Bronchial epithelial cell (primary cell): ENCODE data around the gene SLC39A12. TPM values are rescaled to one million over a fixed set of nuclear protein-coding genes. Genes with fewer than 3 reads are reported as not detected.

Experiments
- DNase-seq: peaks from one replicate; pipeline ENCODE4 v3.0.0-alpha.2; 2010; ENCODE audit warnings: low read depth
- FAIRE-seq: peaks from 2 replicates; lab custom pipeline; 2011; peaks lifted over from hg19 to GRCh38; lab: Jason Lieb, UNC
- H3K27me3 ChIP-seq: 2 replicates; pipeline ENCODE4 v1.5.1; 2011; ENCODE audit warnings: low read length; ENCODE audit not compliant: control insufficient read depth, insufficient read depth
- H3K36me3 ChIP-seq: 2 replicates; pipeline ENCODE4 v1.5.1; 2011; ENCODE audit warnings: low read length; ENCODE audit not compliant: control insufficient read depth, insufficient read depth
- H3K4me3 ChIP-seq: 2 replicates; pipeline ENCODE4 v1.5.1; 2011; ENCODE audit warnings: mild to moderate bottlenecking, low read depth, low read length, control low read depth
- CTCF ChIP-seq: IDR thresholded peaks from 2 replicates; pipeline ENCODE4 v1.5.1; 2011; ENCODE audit warnings: mild to moderate bottlenecking, moderate library complexity, low read length, control low read depth, inconsistent platforms; ENCODE audit not compliant: insufficient read depth, severe bottlenecking
- total RNA-seq: library from RNA; depleted of rRNA; stranded (reverse); fragments of >200 nt; gene quantifications from 2 replicates; pipeline ENCODE4 v1.2.1, GENCODE V29; 2014

The SLC39A12 gene
- total RNA-seq, 1 donor from 2014 or later, result not detected

GRCh38 chr10:18066947-18067346 lies 115.2 kb downstream of the SLC39A12 start:
- no peaks in the 10 kb centered on the region for H3K27me3 ChIP-seq
- DNase-seq (no peak), FAIRE-seq (no peak)
- no peaks in the 10 kb centered on the region for H3K36me3 ChIP-seq
- no peak for TF ChIP-seq CTCF
- no peak overlapping the region for H3K4me3 ChIP-seq

- FAIRE-seq (no peak), DNase-seq (no peak)
Measured at GRCh38 chr10:18068401-18068800, 116.7 kb downstream of the SLC39A12 start.

GRCh38 chr10:18071591-18071990 lies 119.9 kb downstream of the SLC39A12 start:
- H3K27me3 ChIP-seq, result no peaks in the 10 kb centered on the region
- no peak overlapping the region for H3K4me3 ChIP-seq
- DNase-seq (no peak), FAIRE-seq (no peak)
- no peak for TF ChIP-seq CTCF
- H3K36me3 ChIP-seq, result no peaks in the 10 kb centered on the region

More at GRCh38 chr10:18068401-18068800, 116.7 kb downstream of the SLC39A12 start:
- H3K27me3 ChIP-seq, result no peaks in the 10 kb centered on the region
- no peak overlapping the region for H3K4me3 ChIP-seq
- no peaks in the 10 kb centered on the region for H3K36me3 ChIP-seq
- TF ChIP-seq CTCF, result no peak

- FAIRE-seq, result no peak
- H3K27me3 ChIP-seq, result no peaks in the 10 kb centered on the region
- DNase-seq, result no peak
- no peak overlapping the region for H3K4me3 ChIP-seq
- no peak for TF ChIP-seq CTCF
- no peaks in the 10 kb centered on the region for H3K36me3 ChIP-seq
Measured at GRCh38 chr10:18073314-18073713, 121.6 kb downstream of the SLC39A12 start.

- no peak for FAIRE-seq
- no peak for DNase-seq
- TF ChIP-seq CTCF, result no peak
- Histone ChIP-seq H3K4me3 (no peak overlapping the region), H3K36me3 (no peaks in the 10 kb centered on the region), H3K27me3 (no peaks in the 10 kb centered on the region)
Measured at GRCh38 chr10:18075881-18076280, 124.2 kb downstream of the SLC39A12 start.

GRCh38 chr10:18079665-18080295 lies 128.1 kb downstream of the SLC39A12 start:
- FAIRE-seq (no peak), DNase-seq (no peak)
- Histone ChIP-seq H3K27me3 (no peaks in the 10 kb centered on the region), H3K36me3 (no peaks in the 10 kb centered on the region), H3K4me3 (no peak overlapping the region)
- TF ChIP-seq CTCF, result no peak
